LoVo (cell line): ENCODE measurements around the gene PARP14.
"Not testable (repeated sequence)": the region's sequence is repeated elsewhere in the genome, so short reads cannot be mapped to it uniquely, and the experiment has no call there.

Experiments used
- DNase-seq: peaks from one replicate; pipeline ENCODE4 v3.0.0-alpha.2; 2016; ENCODE audit warnings: low spot score

The PARP14 gene

DNA sequence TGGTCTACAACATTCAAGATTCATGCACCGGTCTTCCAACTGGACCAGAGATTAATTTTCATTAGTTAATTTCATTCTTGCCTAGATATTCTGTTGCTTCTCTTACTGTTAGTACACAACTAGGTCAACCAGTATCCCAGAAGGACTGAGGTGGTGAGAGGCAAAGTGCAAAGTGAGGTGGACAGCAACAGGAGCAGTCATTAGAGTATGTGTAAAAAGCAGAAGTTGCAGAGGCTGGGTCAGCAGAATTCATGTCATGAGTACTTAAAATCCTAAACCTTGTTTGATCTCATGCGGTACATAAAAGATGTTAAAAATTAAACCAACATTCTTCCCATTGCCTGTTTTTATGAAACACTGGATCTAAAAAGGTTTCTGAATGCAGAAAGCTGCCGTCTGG lies 46.7 kb downstream of the PARP14 start:
- no peak for DNase-seq

DNA sequence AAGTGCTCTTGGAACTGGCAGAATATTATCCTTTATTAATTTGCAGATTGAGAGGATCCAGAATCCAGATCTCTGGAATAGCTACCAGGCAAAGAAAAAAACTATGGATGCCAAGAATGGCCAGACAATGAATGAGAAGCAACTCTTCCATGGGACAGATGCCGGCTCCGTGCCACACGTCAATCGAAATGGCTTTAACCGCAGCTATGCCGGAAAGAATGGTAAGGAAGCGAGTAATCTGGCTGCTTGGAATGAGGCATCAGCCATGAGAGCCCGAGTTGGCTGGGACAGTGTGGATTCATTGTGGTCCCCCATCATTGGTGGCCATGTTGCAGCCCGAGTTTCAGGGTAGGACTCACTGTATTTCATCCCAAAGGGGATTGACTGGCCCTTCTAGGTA lies 47.1 kb downstream of the PARP14 start:
- DNase-seq, result no peak

DNA sequence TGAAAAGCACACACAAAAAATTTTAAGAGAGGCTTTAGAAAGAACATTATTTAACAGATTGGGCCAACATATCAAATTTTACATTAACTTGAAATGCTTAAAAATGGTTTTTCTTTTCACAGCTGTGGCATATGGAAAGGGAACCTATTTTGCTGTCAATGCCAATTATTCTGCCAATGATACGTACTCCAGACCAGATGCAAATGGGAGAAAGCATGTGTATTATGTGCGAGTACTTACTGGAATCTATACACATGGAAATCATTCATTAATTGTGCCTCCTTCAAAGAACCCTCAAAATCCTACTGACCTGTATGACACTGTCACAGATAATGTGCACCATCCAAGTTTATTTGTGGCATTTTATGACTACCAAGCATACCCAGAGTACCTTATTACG lies 47.5 kb downstream of the PARP14 start:
- DNase-seq, result no peak

DNA sequence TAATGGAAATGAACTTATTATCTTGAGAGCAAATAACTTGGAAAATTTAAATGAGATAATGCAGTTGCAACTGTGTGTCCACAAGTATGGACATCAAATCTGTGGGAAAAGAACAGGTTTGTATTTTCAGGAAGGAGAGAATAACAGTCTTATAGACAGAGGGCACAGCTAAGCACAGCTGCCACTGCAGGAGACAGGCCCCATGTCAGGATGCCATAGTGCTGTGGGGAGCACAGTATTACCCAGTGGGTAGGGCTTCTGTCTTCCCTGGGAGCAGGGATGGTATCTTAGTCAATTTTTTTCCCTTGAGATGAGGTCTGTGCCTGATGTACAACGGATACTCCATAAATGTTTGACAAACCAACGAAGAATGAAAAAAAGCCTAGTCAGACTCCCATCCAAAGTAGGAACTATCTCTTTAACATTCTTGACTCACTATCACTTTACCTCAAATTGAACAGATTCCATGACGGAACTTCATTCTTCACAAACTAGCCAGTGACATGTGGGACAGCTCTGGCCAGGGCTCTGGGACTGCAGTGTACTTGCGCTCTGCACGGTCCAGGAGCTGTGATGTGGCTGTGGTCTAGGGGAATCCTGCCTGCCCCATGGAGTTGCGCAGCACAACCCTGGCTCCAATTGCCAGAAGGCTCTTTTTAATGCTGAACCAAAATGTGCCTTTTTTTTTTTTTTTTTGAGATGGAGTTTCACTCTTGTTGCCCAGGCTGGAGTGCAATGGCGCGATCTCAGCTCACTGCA lies 48.3 kb downstream of the PARP14 start:
- no peak for DNase-seq

DNA sequence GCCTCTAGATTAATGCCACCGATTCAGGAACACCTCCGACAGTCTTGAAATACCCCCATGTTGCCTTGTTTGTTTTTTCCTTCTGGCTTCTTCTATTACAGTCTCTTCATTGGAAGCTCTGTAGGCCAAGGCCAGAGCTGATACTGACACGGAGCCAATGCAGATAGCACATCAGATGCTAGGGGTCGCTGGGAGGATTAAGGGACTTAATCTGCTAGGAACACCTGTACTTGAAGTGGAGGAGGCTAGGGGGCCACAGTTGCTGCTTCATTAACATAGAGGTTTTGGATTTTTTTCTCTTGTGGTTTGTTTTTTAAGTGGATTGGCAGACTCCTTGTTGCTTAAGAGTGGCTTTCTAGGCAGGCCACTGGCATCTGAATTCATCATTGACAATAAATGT lies 49.6 kb downstream of the PARP14 start:
- no peak for DNase-seq

DNA sequence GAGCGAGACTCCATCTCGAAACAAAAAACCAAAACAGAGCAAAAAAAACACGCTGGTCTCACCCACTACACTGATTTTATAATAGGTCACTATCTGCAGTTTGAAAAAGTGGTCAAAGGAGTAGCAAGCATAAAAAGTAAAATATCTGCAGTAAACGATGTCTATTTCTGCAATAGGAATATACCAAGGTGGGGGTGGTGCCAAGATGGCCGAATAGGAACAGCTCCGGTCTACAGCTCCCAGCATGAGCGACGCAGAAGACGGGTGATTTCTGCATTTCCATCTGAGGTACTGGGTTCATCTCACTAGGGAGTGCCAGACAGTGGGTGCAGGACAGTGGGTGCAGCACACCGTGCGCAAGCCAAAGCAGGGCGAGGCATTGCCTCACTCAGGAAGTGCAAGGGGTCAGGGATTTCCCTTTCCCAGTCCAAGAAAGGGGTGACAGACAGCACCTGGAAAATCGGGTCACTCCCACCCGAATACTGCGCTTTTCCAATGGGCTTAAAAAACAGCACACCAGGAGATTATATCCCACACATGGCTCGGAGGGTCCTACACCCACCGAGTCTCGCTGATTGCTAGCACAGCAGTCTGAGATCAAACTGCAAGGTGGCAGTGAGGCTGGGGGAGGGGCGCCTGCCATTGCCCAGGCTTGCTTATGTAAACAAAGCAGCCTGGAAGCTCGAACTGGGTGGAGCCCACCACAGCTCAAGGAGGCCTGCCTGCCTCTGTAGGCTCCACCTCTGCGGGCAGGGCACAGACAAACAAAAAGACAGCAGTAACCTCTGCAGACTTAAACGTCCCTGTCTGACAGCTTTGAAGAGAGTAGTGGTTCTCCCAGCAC lies 52.3 kb downstream of the PARP14 start:
- peak; percentile 41 for DNase-seq

DNA sequence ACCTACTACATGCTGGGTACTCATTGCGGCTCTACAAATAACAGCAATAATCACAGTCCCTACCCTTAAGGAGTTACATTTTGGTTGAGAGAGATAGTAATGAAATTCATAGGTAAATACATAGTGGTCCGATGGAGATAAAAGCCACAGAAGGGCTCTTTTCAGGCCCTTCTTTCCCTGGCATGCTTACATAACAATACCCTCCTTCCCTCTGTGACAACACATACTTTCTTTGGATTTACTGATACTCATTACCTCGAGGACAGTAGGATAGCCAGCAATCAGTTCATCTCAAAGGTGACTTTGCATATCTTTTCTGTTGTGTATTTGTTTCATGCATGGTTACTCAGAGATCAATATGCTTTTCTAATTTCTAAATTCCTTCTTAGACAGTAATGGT lies 58.5 kb downstream of the PARP14 start:
- no peak for DNase-seq

DNA sequence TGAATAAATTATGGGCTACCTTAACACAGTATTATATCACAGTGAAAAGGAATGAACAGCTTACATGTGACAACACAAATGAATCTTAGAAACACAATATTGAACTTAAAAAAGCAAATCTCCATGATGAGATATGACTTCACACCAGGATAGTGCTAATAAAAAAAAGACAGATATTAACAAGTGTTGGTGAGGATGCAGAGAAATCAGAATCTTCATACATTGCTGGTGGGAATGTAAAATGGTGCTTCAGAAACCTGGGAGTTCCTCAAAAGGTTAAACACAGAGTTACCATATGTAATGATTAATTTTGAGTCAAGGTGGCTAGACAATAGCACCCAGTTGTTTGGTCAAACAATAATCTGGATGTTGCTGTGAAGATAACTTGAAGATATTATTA lies 61.6 kb downstream of the PARP14 start:
- no peak for DNase-seq

DNA sequence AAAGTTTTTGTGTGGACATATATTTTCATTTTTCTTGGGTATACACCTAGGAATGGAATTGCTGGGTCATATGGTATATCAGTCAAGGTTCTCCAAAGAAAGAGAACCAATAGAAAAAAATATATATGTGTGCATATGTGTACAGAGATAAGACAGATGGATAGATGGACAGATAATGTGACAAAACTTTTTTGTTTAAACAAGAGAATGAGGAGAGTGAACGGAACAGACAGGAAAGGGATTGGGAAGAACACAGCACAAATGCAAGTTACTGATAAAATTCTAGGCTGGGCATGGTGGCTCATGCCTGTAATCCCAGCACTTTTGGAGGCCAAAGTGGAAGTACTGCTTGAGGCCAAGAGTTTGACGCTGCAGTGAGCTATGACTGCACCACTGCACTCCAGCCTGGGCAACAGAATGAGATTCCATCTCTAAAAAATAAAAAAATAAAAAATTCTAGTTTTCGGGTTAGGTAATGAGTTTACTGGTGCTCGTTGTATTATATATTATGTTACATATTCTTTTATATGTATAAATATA lies 63.0 kb downstream of the PARP14 start:
- DNase-seq, result no peak

DNA sequence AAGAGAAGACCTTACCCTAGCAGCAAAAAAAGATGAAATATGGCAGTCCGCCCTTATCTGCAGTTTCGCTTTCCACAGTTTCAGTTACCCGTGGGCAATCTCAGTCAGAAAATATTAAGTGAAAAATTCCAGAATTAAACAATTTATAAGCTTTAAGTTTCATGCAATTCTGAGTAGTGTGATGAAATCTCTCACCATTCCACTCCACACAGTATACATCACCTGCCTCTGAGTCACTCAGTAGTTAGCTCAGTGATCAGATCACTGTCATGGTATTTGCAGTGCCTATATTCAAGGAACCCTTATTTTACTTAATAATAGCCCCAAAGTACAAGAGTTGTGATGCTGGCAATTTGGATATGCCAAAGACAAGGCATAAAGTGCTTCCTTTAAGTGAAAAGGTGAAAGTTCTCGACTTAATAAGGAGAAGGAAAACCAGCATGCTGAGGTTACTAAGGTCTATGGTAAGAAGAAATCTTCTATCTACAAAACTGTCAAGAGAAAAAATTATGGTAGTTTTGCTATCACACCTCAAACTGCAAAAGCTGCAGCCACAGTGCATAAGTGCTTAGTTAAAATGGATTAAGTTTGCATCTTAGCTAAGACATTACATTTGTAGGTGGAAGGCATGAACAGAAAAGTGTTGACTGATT lies 64.9 kb downstream of the PARP14 start:
- DNase-seq, result peak; percentile 12

DNA sequence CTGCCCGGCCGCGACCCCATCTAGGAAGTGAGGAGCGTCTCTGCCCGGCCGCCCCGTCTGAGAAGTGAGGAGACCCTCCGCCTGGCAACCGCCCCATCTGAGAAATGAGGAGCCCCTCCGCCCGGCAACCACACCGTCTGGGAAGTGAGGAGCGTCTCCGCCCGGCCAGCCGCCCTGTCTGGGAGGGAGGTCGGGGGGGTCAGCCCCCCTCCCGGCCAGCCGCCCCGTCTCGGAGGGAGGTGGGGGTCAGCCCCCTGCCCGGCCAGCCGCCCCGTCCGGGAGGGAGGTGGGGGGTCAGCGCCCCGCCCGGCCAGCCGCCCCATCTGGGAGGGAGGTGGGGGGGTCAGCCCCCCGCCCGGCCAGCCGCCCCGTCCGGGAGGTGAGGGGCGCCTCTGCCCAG lies 66.7 kb downstream of the PARP14 start:
- not testable (repeated sequence) for DNase-seq

DNA sequence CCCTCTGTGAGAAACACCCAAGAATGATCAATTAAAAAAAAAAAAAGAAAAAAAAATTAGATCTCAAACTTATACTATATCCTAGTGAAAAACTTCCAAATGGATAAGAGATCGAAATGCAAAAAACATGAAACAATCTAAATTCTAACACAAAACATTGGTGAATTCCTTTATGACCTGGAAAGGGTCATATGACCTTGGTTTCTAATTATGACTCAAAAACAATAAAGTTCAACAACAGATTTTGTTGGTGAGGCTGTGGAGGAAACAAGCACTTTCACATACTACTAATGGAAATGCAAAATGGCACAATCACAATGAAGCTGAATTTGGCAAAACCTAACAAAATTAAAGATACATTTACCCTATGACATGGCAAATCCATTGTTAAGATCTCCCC lies 67.7 kb downstream of the PARP14 start:
- no peak for DNase-seq

DNA sequence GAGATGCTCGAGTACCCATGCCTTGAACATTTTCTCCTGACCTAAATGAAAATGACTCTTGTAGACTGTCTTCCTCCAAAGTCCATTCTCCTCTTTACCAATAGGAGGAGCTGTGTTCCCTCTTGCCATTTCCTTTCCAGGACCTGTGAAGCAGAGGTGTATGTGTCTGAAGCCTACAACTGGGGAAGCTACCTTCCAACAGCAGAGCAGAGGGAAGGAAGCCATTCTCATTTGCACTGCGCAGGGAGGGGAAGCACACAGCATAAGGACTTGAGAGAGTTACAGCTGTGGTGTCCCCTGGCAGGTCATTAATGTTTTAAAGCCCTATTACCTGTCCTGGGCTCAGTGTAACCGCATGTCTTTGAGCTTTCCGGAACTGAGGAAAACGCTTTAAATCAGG lies 74.3 kb downstream of the PARP14 start:
- peak; percentile 41 for DNase-seq

DNA sequence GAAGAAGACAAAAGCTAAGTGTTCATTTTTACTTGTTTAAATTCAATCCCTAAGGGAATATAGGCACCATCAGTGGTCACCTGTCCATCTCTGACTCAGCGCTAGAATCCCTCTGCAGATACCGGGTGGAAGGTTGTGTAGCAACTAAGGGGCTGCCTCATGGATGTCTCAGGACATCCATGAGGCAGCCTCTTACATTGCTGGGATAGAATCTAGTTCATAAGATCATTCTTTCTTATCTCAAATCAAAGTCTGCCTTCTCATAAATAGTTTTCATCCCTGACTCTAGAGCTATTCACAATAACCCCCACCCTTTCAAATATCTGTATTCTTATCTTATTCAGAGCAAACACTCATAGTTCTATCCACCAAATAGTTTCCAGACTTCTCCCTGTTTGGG lies 74.9 kb downstream of the PARP14 start:
- DNase-seq, result peak; percentile 3

DNA sequence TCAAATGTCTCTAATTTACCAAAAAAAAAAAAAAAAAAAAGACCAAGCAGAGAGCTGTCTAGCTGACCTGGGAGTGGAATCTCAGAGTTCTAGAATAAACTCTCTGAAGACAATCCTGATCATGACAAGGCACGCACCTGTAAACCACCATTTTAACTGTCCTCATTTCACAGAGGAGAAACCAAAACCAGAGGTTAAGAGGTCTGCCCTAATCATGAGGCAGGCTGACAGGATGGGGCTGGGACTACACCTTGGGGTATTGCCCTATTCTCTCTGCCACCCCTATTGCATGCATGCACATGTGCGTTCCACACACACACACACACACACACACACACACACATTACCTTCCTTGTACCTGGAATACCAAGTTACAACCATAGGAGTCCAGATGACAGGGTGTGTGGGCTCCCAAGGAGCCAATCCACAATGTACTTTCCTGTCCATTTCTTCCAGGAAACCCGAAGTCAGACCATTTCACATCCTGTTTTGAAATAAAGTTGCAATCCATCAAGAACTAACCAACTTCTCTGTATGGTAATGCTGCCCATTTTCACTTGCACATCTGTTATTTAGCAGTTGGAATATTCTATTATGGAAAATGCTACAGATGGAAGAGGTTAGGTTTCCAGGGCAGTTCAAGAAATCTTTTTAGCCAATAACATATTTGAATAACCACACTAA lies 78.4 kb downstream of the PARP14 start:
- no peak for DNase-seq

DNA sequence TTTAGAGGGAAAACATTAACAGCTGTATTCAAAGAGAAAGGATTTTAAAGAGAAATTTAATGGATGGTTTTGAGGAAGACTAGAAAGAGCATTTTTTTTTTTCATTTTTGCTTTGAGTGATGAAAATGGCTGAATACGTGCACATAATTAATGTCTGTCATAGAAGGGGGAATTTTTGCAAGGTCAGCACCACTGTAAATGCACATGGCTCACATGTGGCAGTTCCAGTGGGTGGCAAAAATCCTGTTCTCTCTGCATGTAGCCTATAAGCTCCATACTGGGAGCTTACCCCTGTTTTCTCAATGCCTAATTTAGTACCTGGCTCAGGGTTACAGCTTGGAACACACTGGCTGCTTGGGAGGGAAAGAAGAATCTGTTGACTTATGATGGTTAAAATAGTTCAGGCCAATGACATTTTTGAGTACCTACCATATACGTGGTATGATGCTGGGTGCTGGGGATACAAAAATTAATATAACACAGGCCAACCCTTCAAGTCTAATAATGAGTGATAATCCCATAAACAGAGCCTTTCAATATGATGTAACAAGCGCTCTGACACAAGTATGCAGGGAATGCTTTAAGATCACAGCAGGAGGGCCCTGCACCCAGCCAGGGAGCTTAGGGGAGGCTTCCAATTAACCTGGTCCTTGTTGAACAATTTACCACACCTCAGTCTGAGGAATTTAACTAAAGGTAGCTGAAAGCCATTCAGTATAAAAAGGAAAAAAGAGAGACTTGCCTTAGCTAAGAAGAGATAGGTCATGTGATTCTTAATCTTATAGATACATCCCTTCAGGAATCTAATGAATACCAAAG lies 80.0 kb downstream of the PARP14 start:
- DNase-seq, result peak; percentile 61

DNA sequence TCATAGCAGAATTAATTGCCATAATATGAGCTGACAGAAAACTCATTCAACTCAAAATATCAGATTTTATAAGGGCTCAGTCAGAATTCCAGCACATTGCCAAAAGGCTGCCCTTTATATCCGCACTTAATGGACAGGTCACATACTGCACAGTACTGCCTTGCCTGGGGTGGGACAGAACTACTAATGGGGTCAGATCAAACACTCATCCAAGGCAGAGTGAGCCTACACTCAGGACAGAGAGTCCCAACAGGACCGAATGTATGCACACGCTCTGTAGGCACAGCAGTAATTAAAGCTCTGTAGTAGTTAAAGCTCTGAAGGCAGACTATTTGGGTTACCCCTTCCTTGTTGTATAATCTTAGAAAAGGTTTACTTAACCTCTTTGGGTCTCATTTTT lies 85.8 kb downstream of the PARP14 start:
- no peak for DNase-seq

DNA sequence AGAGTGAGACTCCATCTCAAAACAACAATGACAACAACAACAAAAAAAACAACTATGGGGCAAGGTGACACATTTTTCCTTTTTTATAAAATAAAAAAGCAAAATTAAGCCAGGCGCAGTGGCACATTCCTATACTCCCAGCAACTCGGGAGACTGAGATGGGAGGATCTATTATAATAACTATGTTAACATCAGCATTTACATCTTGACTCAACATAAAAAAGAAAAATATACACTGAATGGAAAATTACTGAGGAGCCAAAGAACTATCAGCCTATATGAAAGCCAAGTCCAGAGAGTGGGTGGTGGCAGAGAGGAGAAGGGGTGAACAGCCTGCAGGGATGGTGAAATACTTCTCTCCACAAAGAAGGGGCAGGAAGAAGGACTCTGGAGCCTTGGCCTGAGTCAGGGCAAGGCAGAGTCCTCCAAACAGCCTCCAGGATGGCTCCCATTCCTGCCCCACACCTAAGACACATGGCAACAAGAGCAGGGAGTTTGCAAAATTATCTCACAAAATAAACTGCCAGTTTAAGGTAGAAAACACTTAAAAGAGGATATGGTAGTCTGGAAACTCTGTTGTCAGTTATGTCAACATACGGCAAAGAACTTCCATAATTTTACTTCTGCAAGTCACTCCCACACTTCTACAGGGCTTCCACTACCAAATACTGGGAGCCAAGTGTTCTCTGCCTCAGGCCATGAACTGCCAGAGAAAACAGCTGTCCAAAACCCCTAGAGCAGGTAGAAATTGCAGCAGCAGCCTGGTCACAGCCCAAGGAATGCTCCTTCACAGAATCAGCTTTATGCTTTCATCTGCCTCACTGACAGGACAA lies 87.1 kb downstream of the PARP14 start:
- DNase-seq, result no peak

DNA sequence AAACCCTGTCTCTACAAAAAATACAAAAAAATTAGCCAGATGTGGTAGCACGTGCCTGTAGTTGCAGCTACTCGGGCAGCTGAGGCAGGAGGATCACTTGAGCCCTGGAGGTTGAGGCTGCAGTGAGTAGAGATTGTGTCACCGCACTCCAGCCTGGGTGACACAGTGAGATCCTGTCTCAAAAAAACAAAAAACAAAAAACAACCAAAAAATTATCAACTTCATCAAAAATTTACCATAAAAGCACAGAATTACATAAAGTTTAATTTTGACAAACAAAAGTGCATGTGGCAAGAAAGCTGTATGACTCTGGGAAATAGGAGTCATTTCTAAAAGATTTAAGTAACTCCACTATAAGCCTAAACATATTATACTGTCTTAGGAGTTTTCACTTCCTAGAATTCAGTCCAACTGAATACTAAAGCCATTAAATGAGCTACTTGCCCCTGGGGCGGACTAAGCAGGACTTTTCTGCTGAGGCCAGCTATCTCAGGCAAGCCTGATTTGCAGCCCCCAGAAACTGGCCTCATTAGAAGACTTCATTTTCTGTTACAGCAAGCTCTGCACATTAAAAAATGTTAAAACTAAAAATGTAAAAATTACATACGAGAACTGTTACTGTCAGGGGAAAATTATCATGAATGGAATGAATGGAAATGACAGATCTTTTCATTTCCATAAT lies 90.0 kb downstream of the PARP14 start:
- DNase-seq, result no peak

DNA sequence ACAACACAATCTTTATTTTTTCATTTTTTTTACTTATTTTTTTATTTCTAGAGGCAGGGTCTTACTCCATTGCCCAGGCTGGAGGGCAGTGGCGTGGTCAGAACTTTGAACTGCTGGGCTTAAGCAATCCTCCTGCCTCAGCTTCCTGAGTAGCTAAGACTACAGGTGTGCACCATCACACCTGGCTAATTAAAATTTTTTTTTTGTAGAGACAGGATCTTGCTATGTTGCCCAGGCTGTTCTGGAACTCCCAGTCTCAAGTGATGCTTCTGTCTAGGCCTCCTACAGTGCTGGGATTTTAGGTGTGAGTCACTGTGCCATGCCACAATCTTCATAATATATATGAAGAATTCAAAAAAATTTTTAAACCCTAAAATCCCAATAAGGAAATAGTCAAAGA lies 92.2 kb downstream of the PARP14 start:
- no peak for DNase-seq
